Esophagus squamous epithelium (tissue), 4 donors: ENCODE results near the gene TULP3.

Experiments
- POLR2A ChIP-seq, 4 donors: fragments of 450-650 bp; IDR thresholded peaks; one replicate each; pipeline ENCODE4 v1.6.1; 2017; ENCODE audit warnings: antibody characterized with exemption in 4 of 4, mild to moderate bottlenecking in 4 of 4, moderate library complexity in 3 of 4
- TF ChIP-seq, protein P1 (sequence below), 6 experiments: fragments of 450-650 bp in 4 of 6; fragments of 200-600 bp in 2 of 6; sonication (generic) in 2 of 6; IDR thresholded peaks; one replicate each; pipeline ENCODE4 v1.5.1; 2016 to 2019; ENCODE audit warnings: antibody characterized with exemption in 6 of 6, mild to moderate bottlenecking in 4 of 6, moderate library complexity in 4 of 6

- TF ChIP-seq, protein P1, sequence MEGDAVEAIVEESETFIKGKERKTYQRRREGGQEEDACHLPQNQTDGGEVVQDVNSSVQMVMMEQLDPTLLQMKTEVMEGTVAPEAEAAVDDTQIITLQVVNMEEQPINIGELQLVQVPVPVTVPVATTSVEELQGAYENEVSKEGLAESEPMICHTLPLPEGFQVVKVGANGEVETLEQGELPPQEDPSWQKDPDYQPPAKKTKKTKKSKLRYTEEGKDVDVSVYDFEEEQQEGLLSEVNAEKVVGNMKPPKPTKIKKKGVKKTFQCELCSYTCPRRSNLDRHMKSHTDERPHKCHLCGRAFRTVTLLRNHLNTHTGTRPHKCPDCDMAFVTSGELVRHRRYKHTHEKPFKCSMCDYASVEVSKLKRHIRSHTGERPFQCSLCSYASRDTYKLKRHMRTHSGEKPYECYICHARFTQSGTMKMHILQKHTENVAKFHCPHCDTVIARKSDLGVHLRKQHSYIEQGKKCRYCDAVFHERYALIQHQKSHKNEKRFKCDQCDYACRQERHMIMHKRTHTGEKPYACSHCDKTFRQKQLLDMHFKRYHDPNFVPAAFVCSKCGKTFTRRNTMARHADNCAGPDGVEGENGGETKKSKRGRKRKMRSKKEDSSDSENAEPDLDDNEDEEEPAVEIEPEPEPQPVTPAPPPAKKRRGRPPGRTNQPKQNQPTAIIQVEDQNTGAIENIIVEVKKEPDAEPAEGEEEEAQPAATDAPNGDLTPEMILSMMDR (IDR thresholded peaks at IDR 0.05) = no peak
- no peak for TF ChIP-seq POLR2A (IDR thresholded peaks at IDR 0.05)
Observed at GRCh38 chr12:2922329-2922728, 31.6 kb downstream of the TULP3 start.
